ENCODE results near the gene PTPRG.
A peak's percentile ranks its signal among the peaks of the same experiment; 100 is the strongest.

PTPRG gene

DNA sequence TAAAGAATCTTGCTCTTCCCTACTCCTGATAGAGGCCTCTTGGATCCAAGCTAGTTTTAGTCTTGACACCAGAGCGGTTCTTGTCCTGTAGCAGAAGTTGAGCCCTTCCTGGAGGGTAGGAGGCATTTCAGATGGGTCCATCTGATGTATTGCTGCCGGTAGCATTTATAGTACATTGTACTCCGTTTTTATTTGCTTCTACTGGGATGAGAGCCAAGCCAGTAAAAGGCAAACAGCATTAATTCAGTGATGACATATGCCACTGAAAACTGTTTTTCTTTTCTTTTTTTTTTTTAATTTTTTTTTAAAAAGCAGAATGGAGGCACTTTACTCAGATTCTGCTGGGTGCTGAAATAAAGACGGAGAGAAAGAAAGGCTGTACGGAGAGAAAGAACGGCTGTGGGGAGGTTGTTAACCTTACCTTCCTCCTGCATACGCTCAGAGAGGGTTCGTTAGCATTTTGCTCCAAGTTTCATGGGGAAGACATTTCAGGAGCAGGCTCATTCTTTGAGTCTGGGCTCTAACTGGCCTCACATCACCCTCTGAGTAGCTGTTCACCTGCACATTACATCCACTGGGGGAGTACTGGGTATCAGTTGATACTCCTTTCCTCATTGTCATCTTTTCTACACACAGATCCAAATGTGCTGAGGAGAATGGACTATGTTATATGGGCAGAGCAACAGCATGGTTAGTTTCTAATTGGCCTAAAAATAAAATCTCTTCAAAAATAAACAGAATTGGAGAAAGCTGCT lies 650.5 kb downstream of the PTPRG start:
- no peak for DNase-seq (ENCODE audit: extremely low read depth, low read depth)
- TF ChIP-seq CTCF (IDR thresholded peaks at IDR 0.05; ENCODE audit: low read depth, low read length), result peak; percentile 4

- DNase-seq (ENCODE audit: extremely low read depth, low read depth), result no peak
- TF ChIP-seq CTCF (IDR thresholded peaks at IDR 0.05; ENCODE audit: low read depth, low read length), result no peak
These were observed 653.5 kb downstream of the PTPRG start for GRCh38 chr3:62214850-62215249.

DNA sequence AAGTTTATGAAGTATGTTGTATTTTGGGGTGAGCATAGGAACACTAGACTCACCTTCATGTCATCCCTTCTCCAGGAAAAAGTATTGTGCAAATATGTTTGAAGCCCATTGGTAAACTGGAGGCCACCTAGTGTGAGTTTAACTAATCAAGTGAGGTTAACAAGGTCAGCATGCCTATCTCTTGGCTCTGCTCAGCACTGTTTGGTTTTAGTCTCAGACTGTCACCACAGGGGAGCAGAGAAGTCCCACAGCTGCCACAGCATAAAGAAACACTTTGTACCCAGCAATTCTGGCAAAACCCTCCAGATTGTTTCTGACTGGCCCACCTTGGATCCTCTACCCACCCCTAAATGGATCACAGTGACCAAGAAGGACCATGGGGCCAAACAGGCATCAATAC lies 659.2 kb downstream of the PTPRG start:
- no peak for DNase-seq (ENCODE audit: extremely low read depth, low read depth)
- no peak for TF ChIP-seq CTCF (IDR thresholded peaks at IDR 0.05; ENCODE audit: low read depth, low read length)

GRCh38 chr3:62225051-62225450 lies 663.7 kb downstream of the PTPRG start:
- TF ChIP-seq CTCF (IDR thresholded peaks at IDR 0.05; ENCODE audit: low read depth, low read length), result no peak

DNA sequence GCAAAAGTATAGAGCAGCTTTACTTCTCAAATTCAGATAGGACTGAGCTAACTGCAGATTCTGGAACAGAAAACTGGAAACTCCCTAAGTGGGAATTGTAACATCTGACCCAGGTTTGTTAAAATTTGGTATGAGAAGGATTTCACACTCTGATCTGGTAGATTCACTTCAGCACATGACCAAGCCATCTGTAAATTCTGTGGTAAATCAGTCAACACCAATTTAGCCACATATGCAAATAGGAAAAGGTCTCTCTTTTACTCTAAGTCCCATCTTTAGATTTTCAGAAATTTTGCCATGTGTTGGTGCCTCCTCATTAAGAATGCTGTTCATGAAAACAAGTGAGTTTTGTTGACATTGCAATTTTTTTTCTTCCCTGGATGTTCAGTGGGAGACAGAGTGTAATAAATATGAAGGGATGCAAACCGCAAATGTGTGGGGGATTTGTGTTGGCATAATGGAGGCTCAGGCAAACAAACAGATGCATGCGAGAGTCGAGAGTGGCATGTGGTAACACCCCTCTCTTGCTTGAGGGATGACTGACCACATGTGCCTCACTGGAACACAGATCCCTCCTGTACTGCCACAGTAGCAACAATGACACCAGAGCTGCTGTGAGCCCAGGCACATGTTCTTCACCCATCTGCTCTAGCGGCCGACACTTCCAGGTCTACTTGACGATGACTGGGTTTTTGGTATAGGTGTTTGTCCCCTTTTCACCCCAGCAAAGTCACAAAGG lies 665.4 kb downstream of the PTPRG start:
- no peak for DNase-seq (ENCODE audit: extremely low read depth, low read depth)
- no peak for TF ChIP-seq CTCF (IDR thresholded peaks at IDR 0.05; ENCODE audit: low read depth, low read length)

More at GRCh38 chr3:62225051-62225450, 663.7 kb downstream of the PTPRG start:
- no peak for DNase-seq (ENCODE audit: extremely low read depth, low read depth)

DNA sequence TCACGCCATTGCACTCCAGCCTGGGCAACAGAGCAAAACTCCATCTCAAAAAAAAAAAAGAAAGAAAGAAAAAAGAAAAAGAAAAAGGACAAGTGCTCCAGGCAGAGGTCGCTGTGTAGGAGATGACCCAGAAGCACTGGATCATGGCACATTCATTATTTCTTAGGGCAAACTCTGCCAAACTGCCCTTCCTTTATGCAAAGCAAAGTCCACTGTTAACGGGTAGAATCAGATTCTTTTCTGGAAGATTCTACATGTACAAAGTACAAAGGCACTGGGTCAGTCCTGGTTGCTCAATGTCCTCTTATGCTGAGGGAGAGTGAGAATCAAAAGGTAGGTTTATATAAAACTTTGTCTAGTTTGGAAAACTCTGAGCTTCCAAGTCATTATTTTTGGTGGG lies 667.1 kb downstream of the PTPRG start:
- no peak for TF ChIP-seq CTCF (IDR thresholded peaks at IDR 0.05; ENCODE audit: low read depth, low read length)
- no peak for DNase-seq (ENCODE audit: extremely low read depth, low read depth)

- no peak for DNase-seq (ENCODE audit: extremely low read depth, low read depth)
- no peak for TF ChIP-seq CTCF (IDR thresholded peaks at IDR 0.05; ENCODE audit: low read depth, low read length)
These were observed 667.8 kb downstream of the PTPRG start for GRCh38 chr3:62229211-62229610.
